ENCODE data around the gene KRTAP10-1. TPM values are rescaled to one million over a fixed set of nuclear protein-coding genes. Genes with fewer than 3 reads are reported as not detected.

Gene KRTAP10-1
- total RNA-seq, 1 experiment from 2014 or later = not detected

GRCh38 chr21:44496564-44497550, 43.1 kb downstream of the KRTAP10-1 start:
- DNase-seq (ENCODE audit: low read depth, low spot score) (no peak), ATAC-seq (no peak)
- Histone ChIP-seq H3K27me3 (ENCODE audit: control insufficient read depth, insufficient read depth, low read length) (no peaks in the 10 kb centered on the region), H3K4me3 (ENCODE audit: low read depth in 2 of 2, low read length in 2 of 2) (no peak overlapping the region), H3K4me1 (ENCODE audit: control insufficient read depth, insufficient read depth, low read length) (no peaks in the 10 kb centered on the region), H3K27ac (ENCODE audit: low read length) (no peak overlapping the region), H3K36me3 (ENCODE audit: control insufficient read depth, insufficient read depth, low read length) (no peaks in the 10 kb centered on the region), H3K9me3 (ENCODE audit: control insufficient read depth, insufficient read depth, low read depth, low read length) (no peaks in the 10 kb centered on the region)
- ChIA-PET CTCF (no interaction called here), POLR2A (no interaction called here)
- TF ChIP-seq TCF7L2 (IDR thresholded peaks at IDR 0.05; ENCODE audit: low read depth, low read length) (no peak), POLR2AphosphoS5 (IDR thresholded peaks at IDR 0.05; ENCODE audit: low read depth, low read length) (no peak), SIN3A (IDR thresholded peaks at IDR 0.05; ENCODE audit: borderline replicate concordance, insufficient read depth, low read depth, low read length) (no peak), CTCF (IDR thresholded peaks at IDR 0.05) (no peak)
- TF ChIP-seq, protein P1, sequence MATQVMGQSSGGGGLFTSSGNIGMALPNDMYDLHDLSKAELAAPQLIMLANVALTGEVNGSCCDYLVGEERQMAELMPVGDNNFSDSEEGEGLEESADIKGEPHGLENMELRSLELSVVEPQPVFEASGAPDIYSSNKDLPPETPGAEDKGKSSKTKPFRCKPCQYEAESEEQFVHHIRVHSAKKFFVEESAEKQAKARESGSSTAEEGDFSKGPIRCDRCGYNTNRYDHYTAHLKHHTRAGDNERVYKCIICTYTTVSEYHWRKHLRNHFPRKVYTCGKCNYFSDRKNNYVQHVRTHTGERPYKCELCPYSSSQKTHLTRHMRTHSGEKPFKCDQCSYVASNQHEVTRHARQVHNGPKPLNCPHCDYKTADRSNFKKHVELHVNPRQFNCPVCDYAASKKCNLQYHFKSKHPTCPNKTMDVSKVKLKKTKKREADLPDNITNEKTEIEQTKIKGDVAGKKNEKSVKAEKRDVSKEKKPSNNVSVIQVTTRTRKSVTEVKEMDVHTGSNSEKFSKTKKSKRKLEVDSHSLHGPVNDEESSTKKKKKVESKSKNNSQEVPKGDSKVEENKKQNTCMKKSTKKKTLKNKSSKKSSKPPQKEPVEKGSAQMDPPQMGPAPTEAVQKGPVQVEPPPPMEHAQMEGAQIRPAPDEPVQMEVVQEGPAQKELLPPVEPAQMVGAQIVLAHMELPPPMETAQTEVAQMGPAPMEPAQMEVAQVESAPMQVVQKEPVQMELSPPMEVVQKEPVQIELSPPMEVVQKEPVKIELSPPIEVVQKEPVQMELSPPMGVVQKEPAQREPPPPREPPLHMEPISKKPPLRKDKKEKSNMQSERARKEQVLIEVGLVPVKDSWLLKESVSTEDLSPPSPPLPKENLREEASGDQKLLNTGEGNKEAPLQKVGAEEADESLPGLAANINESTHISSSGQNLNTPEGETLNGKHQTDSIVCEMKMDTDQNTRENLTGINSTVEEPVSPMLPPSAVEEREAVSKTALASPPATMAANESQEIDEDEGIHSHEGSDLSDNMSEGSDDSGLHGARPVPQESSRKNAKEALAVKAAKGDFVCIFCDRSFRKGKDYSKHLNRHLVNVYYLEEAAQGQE (IDR thresholded peaks at IDR 0.05; ENCODE audit: insufficient read depth in 1 of 2, low read depth in 2 of 2, low read length in 1 of 2) = no peak
- no TSS peak for BruUV-seq (replicated peaks)
- intact Hi-C loops (cut with micrococcal nuclease; ENCODE audit: unreplicated experiment) (no loop called here), in situ Hi-C loops (cut with HindIII; ENCODE audit: low pct_unique_long_range_greater_than_20kb, low sequenced_read_pairs) (no loop called here)

DNA sequence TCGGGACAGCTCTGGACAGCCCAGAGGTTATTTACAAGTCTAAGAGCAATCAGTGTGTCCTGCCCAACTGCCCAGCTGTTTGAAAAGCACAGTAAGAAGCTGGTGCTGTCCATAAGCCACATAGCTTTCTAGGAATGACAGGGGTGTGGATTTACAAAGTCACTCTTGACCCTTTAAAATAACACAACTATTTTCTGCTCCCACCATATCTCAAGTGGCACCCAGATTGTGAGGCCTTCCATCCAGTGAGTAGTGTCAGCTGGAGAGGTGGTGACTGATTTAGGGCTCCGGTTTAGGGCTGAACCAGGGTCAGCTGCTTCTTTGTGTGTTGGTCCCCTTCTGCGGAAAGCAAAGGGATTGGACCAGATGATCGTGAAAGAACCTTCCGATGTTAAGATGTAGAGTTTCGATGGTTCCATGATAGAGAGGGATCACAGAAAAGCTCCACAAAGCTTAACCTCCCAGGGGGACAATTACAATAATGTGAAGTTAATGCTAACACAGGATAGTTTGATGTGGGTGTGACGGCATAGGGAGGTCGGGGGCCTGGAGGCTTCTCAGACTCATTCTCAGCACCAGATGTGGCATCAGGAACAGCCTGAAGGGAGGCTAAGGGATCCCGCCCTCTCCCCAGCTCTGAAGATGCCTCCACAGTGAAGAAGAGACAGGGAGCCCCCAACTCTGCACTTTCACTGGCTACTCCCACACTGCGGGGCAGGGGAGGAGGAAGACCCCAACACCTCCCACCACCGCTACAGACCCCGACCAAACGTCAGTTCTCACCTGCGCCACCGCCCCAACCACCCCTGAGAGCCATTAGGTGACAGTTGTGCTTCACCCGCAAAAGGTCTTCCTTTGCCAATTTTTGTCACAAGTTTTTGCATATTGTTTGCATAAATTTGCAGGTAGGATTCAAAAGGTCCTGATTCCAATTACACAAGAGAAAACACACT, 44.1 kb downstream of the KRTAP10-1 start:
- H3K27me3 ChIP-seq (ENCODE audit: control insufficient read depth, insufficient read depth, low read length) = no peaks in the 10 kb centered on the region
- H3K4me1 ChIP-seq (ENCODE audit: control insufficient read depth, insufficient read depth, low read length) = no peaks in the 10 kb centered on the region
- TF ChIP-seq SIN3A (IDR thresholded peaks at IDR 0.05; ENCODE audit: borderline replicate concordance, insufficient read depth, low read depth, low read length) (no peak), POLR2AphosphoS5 (IDR thresholded peaks at IDR 0.05; ENCODE audit: low read depth, low read length) (no peak), TCF7L2 (IDR thresholded peaks at IDR 0.05; ENCODE audit: low read depth, low read length) (no peak), CTCF (IDR thresholded peaks at IDR 0.05) (no peak)
- TF ChIP-seq, protein P1 (IDR thresholded peaks at IDR 0.05; ENCODE audit: insufficient read depth in 1 of 2, low read depth in 2 of 2, low read length in 1 of 2) = no peak
- POLR2A ChIA-PET = no interaction called here
- ATAC-seq = no peak
- no peak overlapping the region for H3K4me3 ChIP-seq (ENCODE audit: low read depth in 2 of 2, low read length in 2 of 2)
- H3K36me3 ChIP-seq (ENCODE audit: control insufficient read depth, insufficient read depth, low read length) = no peaks in the 10 kb centered on the region
- no peak overlapping the region for H3K27ac ChIP-seq (ENCODE audit: low read length)
- in situ Hi-C loops (cut with HindIII; ENCODE audit: low pct_unique_long_range_greater_than_20kb, low sequenced_read_pairs) (no loop called here), intact Hi-C loops (cut with micrococcal nuclease; ENCODE audit: unreplicated experiment) (no loop called here)
- BruUV-seq (replicated peaks) = no TSS peak
- CTCF ChIA-PET = no interaction called here
- no peak for DNase-seq (ENCODE audit: low read depth, low spot score)
- no peaks in the 10 kb centered on the region for H3K9me3 ChIP-seq (ENCODE audit: control insufficient read depth, insufficient read depth, low read depth, low read length)
